ENCODE results near the gene ATP9A. TPM values are rescaled to one million over a fixed set of nuclear protein-coding genes. Genes with fewer than 3 reads are reported as not detected.

Gene ATP9A
- total and polyA plus RNA-seq, 10 of the 15 experiments (the other 5 are each of a cell fraction or from before 2014, with no cell fraction given) = 0.03 to 0.81 (median 0.14) TPM

DNA sequence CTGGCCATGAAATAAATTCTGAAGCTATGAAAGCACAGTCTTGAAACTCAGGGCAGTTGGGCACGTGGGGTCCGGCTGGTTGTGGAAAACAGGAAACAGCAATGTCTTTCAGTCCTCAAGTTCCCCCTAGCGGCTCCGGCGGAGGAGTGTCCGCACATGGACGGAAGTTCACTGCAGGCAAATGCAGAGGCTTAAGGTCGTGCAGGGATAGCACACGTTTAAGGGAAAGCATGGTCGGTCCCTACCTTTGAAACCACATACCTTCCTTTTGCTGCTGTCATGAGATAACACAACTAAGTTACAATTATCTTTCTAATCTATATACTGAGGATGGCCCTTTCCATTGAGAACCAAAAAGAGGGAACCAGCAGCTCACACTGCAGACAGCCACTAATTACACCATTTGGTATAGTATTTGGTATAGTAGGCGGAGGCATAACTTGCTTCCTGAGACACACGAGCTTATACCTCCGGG, 173.1 kb downstream of the ATP9A start:
- peak overlapping the region; percentile 67 for H2AFZ ChIP-seq (ENCODE audit: control insufficient read depth, low read depth, low read length)
- H3K9me3 ChIP-seq (replicated peaks; ENCODE audit: control insufficient read depth, insufficient read depth, low read length) = no peaks in the 10 kb centered on the region
- ChIA-PET RAD21 (ENCODE audit: unreplicated experiment) (interaction anchor here (0.7 to 3.1 kb wide), 24 partner anchors 11 to 608 kb away, joined by 3 to 38 read pairs (median 5); partner anchors contain the start of gene NFATC2), SMC1A (ENCODE audit: uncharacterized antibody, unreplicated experiment) (interaction anchor here (0.7 to 4.8 kb wide), 21 partner anchors 9 to 608 kb away, joined by 3 to 60 read pairs (median 4); no protein-coding TSS in a partner anchor), CTCF (interaction anchor here (0.7 to 4.8 kb wide), 29 partner anchors 9 to 613 kb away, joined by 3 to 87 read pairs (median 4); partner anchors contain the start of gene NFATC2), POLR2A (interaction anchor here (0.7 to 1.0 kb wide), 2 partner anchors 209 to 678 kb away, joined by 3 to 6 read pairs; no protein-coding TSS in a partner anchor)
- peak; percentile 98 for ATAC-seq
- H3K9ac ChIP-seq (ENCODE audit: control insufficient read depth, insufficient read depth, low read length) = no peak overlapping the region
- in situ Hi-C loops (cut with MboI) = loop anchor here (5.0 kb wide), 1 partner anchor 223 kb away; no protein-coding TSS in a partner anchor
- no peaks in the 10 kb centered on the region for H3K79me2 ChIP-seq (ENCODE audit: control insufficient read depth, insufficient read depth, low read length)
- DNase-seq (ENCODE audit: low read depth, low spot score) = peak; percentile 45
- no TSS peak for BruUV-seq (replicated peaks)
- H3K27me3 ChIP-seq (replicated peaks in 1 of 2; ENCODE audit: control insufficient read depth in 2 of 2, insufficient read depth in 2 of 2, low read length in 1 of 2) = no peaks in the 10 kb centered on the region; a peak in 1 of 4 replicates
- no peak overlapping the region for H3K4me3 ChIP-seq
- peak; percentile 93 for FAIRE-seq
- under 1% methylated on average over 13 of the region's 13 CpGs for WGBS (ENCODE audit: insufficient coverage, insufficient replicate concordance, low lambda C conversion rate, missing lambda C conversion rate)
- H3K27ac ChIP-seq (ENCODE audit: control insufficient read depth, insufficient read depth) = 0 out of 2 replicates have a peak overlapping the region, but pooled peaks have one; percentile 2
- peak overlapping the region; percentile 35; the same call in 1 of the 2 replicates for H3K4me2 ChIP-seq (ENCODE audit: control insufficient read depth, insufficient read depth)
- intact Hi-C loops (cut with micrococcal nuclease; ENCODE audit: unreplicated experiment) = loop anchor here (1.0 to 10.0 kb wide), 5 partner anchors 53 to 610 kb away; partner anchors contain the start of gene NFATC2
- no peaks in the 10 kb centered on the region for H3K36me3 ChIP-seq (ENCODE audit: control insufficient read depth in 2 of 2, insufficient read depth in 2 of 2, low read length in 1 of 2)
- H3K4me1 ChIP-seq (ENCODE audit: control insufficient read depth, insufficient read depth, low read length) = peaks cover 16% of the 10 kb centered on the region
- H4K20me1 ChIP-seq (ENCODE audit: control insufficient read depth, insufficient read depth) = no peaks in the 10 kb centered on the region
- TF ChIP-seq TCF3 (IDR thresholded peaks at IDR 0.05; ENCODE audit: borderline replicate concordance, insufficient read depth, low read depth, low read length) = 0 out of 2 replicates have a peak, but pooled peaks have one; percentile 21
- no peak for TF ChIP-seq TCF7 (IDR thresholded peaks at IDR 0.05; ENCODE audit: borderline replicate concordance)
- no peak for TF ChIP-seq FOS (IDR thresholded peaks at IDR 0.05; ENCODE audit: borderline replicate concordance, extremely low read depth, insufficient read length)
- peak; percentile 92 for TF ChIP-seq RAD21 (IDR thresholded peaks at IDR 0.05; ENCODE audit: insufficient read depth, low read depth, low read length)
- TF ChIP-seq GATAD2B (conservative IDR thresholded peaks at IDR 0.05; ENCODE audit: low read depth) = no peak
- TF ChIP-seq TARDBP (IDR thresholded peaks at IDR 0.05; ENCODE audit: borderline replicate concordance) = no peak
- TF ChIP-seq, protein P1, sequence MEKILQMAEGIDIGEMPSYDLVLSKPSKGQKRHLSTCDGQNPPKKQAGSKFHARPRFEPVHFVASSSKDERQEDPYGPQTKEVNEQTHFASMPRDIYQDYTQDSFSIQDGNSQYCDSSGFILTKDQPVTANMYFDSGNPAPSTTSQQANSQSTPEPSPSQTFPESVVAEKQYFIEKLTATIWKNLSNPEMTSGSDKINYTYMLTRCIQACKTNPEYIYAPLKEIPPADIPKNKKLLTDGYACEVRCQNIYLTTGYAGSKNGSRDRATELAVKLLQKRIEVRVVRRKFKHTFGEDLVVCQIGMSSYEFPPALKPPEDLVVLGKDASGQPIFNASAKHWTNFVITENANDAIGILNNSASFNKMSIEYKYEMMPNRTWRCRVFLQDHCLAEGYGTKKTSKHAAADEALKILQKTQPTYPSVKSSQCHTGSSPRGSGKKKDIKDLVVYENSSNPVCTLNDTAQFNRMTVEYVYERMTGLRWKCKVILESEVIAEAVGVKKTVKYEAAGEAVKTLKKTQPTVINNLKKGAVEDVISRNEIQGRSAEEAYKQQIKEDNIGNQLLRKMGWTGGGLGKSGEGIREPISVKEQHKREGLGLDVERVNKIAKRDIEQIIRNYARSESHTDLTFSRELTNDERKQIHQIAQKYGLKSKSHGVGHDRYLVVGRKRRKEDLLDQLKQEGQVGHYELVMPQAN (conservative IDR thresholded peaks at IDR 0.05) = no peak
- TF ChIP-seq BHLHE40 (IDR thresholded peaks at IDR 0.05; ENCODE audit: borderline replicate concordance in 1 of 2, low read depth in 2 of 2, low read length in 1 of 2) = peak; percentile 81 to 89
- TF ChIP-seq, protein P2, sequence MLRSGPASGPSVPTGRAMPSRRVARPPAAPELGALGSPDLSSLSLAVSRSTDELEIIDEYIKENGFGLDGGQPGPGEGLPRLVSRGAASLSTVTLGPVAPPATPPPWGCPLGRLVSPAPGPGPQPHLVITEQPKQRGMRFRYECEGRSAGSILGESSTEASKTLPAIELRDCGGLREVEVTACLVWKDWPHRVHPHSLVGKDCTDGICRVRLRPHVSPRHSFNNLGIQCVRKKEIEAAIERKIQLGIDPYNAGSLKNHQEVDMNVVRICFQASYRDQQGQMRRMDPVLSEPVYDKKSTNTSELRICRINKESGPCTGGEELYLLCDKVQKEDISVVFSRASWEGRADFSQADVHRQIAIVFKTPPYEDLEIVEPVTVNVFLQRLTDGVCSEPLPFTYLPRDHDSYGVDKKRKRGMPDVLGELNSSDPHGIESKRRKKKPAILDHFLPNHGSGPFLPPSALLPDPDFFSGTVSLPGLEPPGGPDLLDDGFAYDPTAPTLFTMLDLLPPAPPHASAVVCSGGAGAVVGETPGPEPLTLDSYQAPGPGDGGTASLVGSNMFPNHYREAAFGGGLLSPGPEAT (IDR thresholded peaks at IDR 0.05; ENCODE audit: low read depth) = 0 out of 2 replicates have a peak, but pooled peaks have one; percentile 17
- TF ChIP-seq MTA3 (IDR thresholded peaks at IDR 0.05; ENCODE audit: borderline replicate concordance, low read length) = no peak
- TF ChIP-seq, protein P3, sequence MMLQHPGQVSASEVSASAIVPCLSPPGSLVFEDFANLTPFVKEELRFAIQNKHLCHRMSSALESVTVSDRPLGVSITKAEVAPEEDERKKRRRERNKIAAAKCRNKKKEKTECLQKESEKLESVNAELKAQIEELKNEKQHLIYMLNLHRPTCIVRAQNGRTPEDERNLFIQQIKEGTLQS (IDR thresholded peaks at IDR 0.05; ENCODE audit: borderline replicate concordance, extremely low read depth, low read depth, low read length) = 0 out of 2 replicates have a peak, but pooled peaks have one; percentile 36
- TF ChIP-seq, protein P4, sequence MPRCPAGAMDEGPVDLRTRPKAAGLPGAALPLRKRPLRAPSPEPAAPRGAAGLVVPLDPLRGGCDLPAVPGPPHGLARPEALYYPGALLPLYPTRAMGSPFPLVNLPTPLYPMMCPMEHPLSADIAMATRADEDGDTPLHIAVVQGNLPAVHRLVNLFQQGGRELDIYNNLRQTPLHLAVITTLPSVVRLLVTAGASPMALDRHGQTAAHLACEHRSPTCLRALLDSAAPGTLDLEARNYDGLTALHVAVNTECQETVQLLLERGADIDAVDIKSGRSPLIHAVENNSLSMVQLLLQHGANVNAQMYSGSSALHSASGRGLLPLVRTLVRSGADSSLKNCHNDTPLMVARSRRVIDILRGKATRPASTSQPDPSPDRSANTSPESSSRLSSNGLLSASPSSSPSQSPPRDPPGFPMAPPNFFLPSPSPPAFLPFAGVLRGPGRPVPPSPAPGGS (IDR thresholded peaks at IDR 0.05; ENCODE audit: borderline replicate concordance, insufficient read depth, low read depth, low read length, poor library complexity, severe bottlenecking) = no peak
- peak; percentile 7; the same call in 1 of the 2 replicates for TF ChIP-seq RUNX3 (IDR thresholded peaks at IDR 0.05; ENCODE audit: low read length)
- TF ChIP-seq RBBP5 (conservative IDR thresholded peaks at IDR 0.05) = no peak
- TF ChIP-seq CHD4 (IDR thresholded peaks at IDR 0.05) = no peak
- 0 out of 2 replicates have a peak, but pooled peaks have one; percentile 20 for TF ChIP-seq TCF12 (IDR thresholded peaks at IDR 0.05; ENCODE audit: low read depth, low read length)

All from GM12878 (cell line).